ENCODE data around the gene OR1D5.

Gene OR1D5

GRCh38 chr17:3026856-3027751 lies 36.3 kb downstream of the OR1D5 start:
- TF ChIP-seq CTCF (IDR thresholded peaks at IDR 0.05) = no peak

GRCh38 chr17:3026125-3026855 lies 37.1 kb downstream of the OR1D5 start:
- TF ChIP-seq CTCF (IDR thresholded peaks at IDR 0.05) = no peak

- no peak for TF ChIP-seq CTCF (IDR thresholded peaks at IDR 0.05)
These were observed 37.8 kb downstream of the OR1D5 start for GRCh38 chr17:3025421-3026124.

- TF ChIP-seq CTCF (IDR thresholded peaks at IDR 0.05) = no peak
These were observed 39.1 kb downstream of the OR1D5 start for GRCh38 chr17:3024346-3024745.

GRCh38 chr17:3022197-3022596 lies 41.2 kb downstream of the OR1D5 start:
- no peak for TF ChIP-seq CTCF (IDR thresholded peaks at IDR 0.05)

GRCh38 chr17:3020381-3020780 lies 43.0 kb downstream of the OR1D5 start:
- no peak for TF ChIP-seq CTCF (IDR thresholded peaks at IDR 0.05)

- TF ChIP-seq CTCF (IDR thresholded peaks at IDR 0.05) = no peak
These were observed 43.6 kb downstream of the OR1D5 start for GRCh38 chr17:3019761-3020160.

All from LNCAP (cell line).